CD14-positive monocyte (primary cell): ENCODE data around the gene SLC2A14. TPM values are rescaled to one million over a fixed set of nuclear protein-coding genes. Genes with fewer than 3 reads are reported as not detected.

Experiments
- DNase-seq, 3 donors: peaks; one replicate each; pipeline ENCODE4 v3.0.0-alpha.2; 2011 to 2022
- H2AFZ ChIP-seq: 2 replicates; pipeline ENCODE4 v1.6.0; 2012; ENCODE audit warnings: mild to moderate bottlenecking, low read depth, low read length, inconsistent platforms; ENCODE audit not compliant: insufficient read depth, poor library complexity, severe bottlenecking
- H3K27ac ChIP-seq, 2 donors: 1 replicate in 1 of 2; 2 replicates in 1 of 2; pipeline ENCODE4 v1.5.1; 2012 to 2013; ENCODE audit warnings: low read length in 2 of 2, control low read depth in 1 of 2, inconsistent platforms in 1 of 2, low read depth in 1 of 2, mild to moderate bottlenecking in 1 of 2
- H3K27me3 ChIP-seq, 2 donors: one replicate each; pipeline versions ENCODE4 v1.6.0 to v1.6.1; 2011 to 2013; ENCODE audit warnings: low read length in 2 of 2; ENCODE audit not compliant: control insufficient read depth in 2 of 2, insufficient read depth in 2 of 2
- H3K36me3 ChIP-seq, 2 donors: replicated peaks in 1 of 2; 1 replicate in 1 of 2; 2 replicates in 1 of 2; pipeline versions ENCODE4 v1.5.1 to v1.6.1; 2012 to 2013; ENCODE audit warnings: low read length in 2 of 2, control low read depth in 1 of 2, inconsistent platforms in 1 of 2, mild to moderate bottlenecking in 1 of 2; ENCODE audit not compliant: insufficient read depth in 2 of 2, control insufficient read depth in 1 of 2
- H3K4me1 ChIP-seq, 2 donors: 1 replicate in 1 of 2; 2 replicates in 1 of 2; pipeline versions ENCODE4 v1.5.1 to v1.6.1; 2012 to 2013; ENCODE audit warnings: low read length in 2 of 2, control low read depth in 1 of 2, inconsistent platforms in 1 of 2, mild to moderate bottlenecking in 1 of 2, moderate library complexity in 1 of 2; ENCODE audit not compliant: insufficient read depth in 2 of 2, control insufficient read depth in 1 of 2
- H3K4me2 ChIP-seq: replicated peaks from 2 replicates; pipeline ENCODE3; 2012; ENCODE audit warnings: low read length, moderate library complexity, mild to moderate bottlenecking; ENCODE audit not compliant: poor library complexity, severe bottlenecking; ENCODE audit errors: extremely low read depth
- H3K4me3 ChIP-seq, 3 experiments: fragments of 200-600 bp in 1 of 3; sonication (generic) in 1 of 3; replicated peaks in 1 of 3; 1 replicate in 2 of 3; 2 replicates in 1 of 3; pipeline ENCODE4 v1.5.1; 2011 to 2013; ENCODE audit warnings: low read length in 3 of 3, mild to moderate bottlenecking in 3 of 3, control low read depth in 2 of 3, low read depth in 2 of 3, inconsistent platforms in 1 of 3, moderate library complexity in 1 of 3
- H3K79me2 ChIP-seq: 2 replicates; pipeline ENCODE4 v1.6.0; 2012; ENCODE audit warnings: mild to moderate bottlenecking, control low read depth, inconsistent platforms, low read length, moderate library complexity; ENCODE audit not compliant: insufficient read depth
- H3K9ac ChIP-seq: 2 replicates; pipeline ENCODE4 v1.6.0; 2017; ENCODE audit warnings: low read length, mild to moderate bottlenecking; ENCODE audit not compliant: insufficient read depth, poor library complexity, severe bottlenecking
- H3K9me3 ChIP-seq, 2 donors: replicated peaks in 1 of 2; 1 replicate in 1 of 2; 2 replicates in 1 of 2; pipeline versions ENCODE4 v1.5.1 to v1.6.1; 2012 to 2013; ENCODE audit warnings: low read length in 2 of 2, control low read depth in 1 of 2; ENCODE audit not compliant: control insufficient read depth in 1 of 2, insufficient read depth in 1 of 2
- H4K20me1 ChIP-seq: 2 replicates; pipeline ENCODE4 v1.6.0; 2012; ENCODE audit warnings: mild to moderate bottlenecking, low read length, control low read depth, moderate library complexity; ENCODE audit not compliant: insufficient read depth
- H3K27ac Mint-ChIP-seq, 7 donors: one replicate each; pipeline ENCODE4 v1.8.0; 2020; ENCODE audit warnings: mild to moderate bottlenecking in 7 of 7, mixed read lengths in 7 of 7, moderate library complexity in 6 of 7, inconsistent platforms in 2 of 7
- H3K27me3 Mint-ChIP-seq, 3 donors: one replicate each; pipeline ENCODE4 v1.8.0; 2021 to 2022; ENCODE audit warnings: low read depth in 3 of 3, mild to moderate bottlenecking in 3 of 3, mixed read lengths in 3 of 3, moderate library complexity in 3 of 3, inconsistent platforms in 1 of 3
- H3K36me3 Mint-ChIP-seq, 2 donors: one replicate each; pipeline ENCODE4 v1.8.0; 2020; ENCODE audit warnings: mixed read lengths in 2 of 2, inconsistent platforms in 1 of 2, mild to moderate bottlenecking in 1 of 2
- H3K4me1 Mint-ChIP-seq: one replicate; pipeline ENCODE4 v1.8.0; 2020; ENCODE audit warnings: mild to moderate bottlenecking, mixed read lengths
- H3K4me3 Mint-ChIP-seq, 2 donors: one replicate each; pipeline ENCODE4 v1.8.0; 2020; ENCODE audit warnings: mild to moderate bottlenecking in 2 of 2, mixed read lengths in 2 of 2, moderate library complexity in 1 of 2
- H3K9me3 Mint-ChIP-seq, 7 donors: one replicate each; pipeline ENCODE4 v1.8.0; 2020 to 2022; ENCODE audit warnings: mixed read lengths in 7 of 7, mild to moderate bottlenecking in 6 of 7, moderate library complexity in 6 of 7, inconsistent platforms in 2 of 7
- CTCF ChIP-seq: fragments of 200-600 bp; IDR thresholded peaks from one replicate; pipeline ENCODE4 v1.8.0; 2022; ENCODE audit warnings: antibody characterized with exemption, mild to moderate bottlenecking
- WGBS: methylation state at CpG from one replicate; pipeline ENCODE4 v1.1.5; 2013; ENCODE audit warnings: missing lambda C conversion rate; ENCODE audit not compliant: insufficient coverage; 5-methylcytosine and 5-hydroxymethylcytosine counted together
- intact Hi-C, 2 donors: fragments of 100-400 bp; cut with micrococcal nuclease; formaldehyde crosslinking; loops; one replicate each; pipeline versions ENCODE4 v1.15.0 to v1.15.1; 2023
- polyA plus RNA-seq, 3 donors: library from polyadenylated mRNA; depleted of rRNA in 1 of 3; unstranded in 2 of 3; stranded (reverse) in 1 of 3; fragments of 300-500 nt in 2 of 3; fragments of >200 nt in 1 of 3; fragmentation: Illumina TruSeq in 2 of 3; gene quantifications; 1 replicate in 2 of 3; 2 replicates in 1 of 3; pipeline ENCODE4 v1.2.3, GENCODE V29; 2012 to 2021

Gene SLC2A14
- polyA plus RNA-seq, 3 donors = 0.21 to 3.1 (median 0.29) TPM

- H3K4me1 Mint-ChIP-seq = peaks cover 12% of the 10 kb centered on the region
- H3K27me3 Mint-ChIP-seq = peaks cover 0 to 2% (median 0%) of the 10 kb centered on the region in 3 donors
- H3K9me3 Mint-ChIP-seq = peaks cover 0 to 1% (median 0%) of the 10 kb centered on the region in 7 donors
- no peaks in the 10 kb centered on the region for H3K36me3 ChIP-seq
- H3K36me3 Mint-ChIP-seq = no peaks in the 10 kb centered on the region
- H3K27ac ChIP-seq = no peak overlapping the region
- no peaks in the 10 kb centered on the region for H3K79me2 ChIP-seq
- no peaks in the 10 kb centered on the region for H3K27me3 ChIP-seq
- intact Hi-C loops = no loop called here
- H3K27ac Mint-ChIP-seq = no peak overlapping the region
- 95% methylated on average over 6 of the region's 6 CpGs for WGBS
- no peak overlapping the region for H3K4me2 ChIP-seq
- H3K4me3 Mint-ChIP-seq = no peak overlapping the region
- no peaks in the 10 kb centered on the region for H4K20me1 ChIP-seq
- no peak overlapping the region for H3K9ac ChIP-seq
- H3K4me1 ChIP-seq = peaks cover 9 to 11% of the 10 kb centered on the region in 2 donors
- no peak for TF ChIP-seq CTCF
- H2AFZ ChIP-seq = no peak overlapping the region
- H3K4me3 ChIP-seq = no peak overlapping the region
- no peak for DNase-seq
- H3K9me3 ChIP-seq = no peaks in the 10 kb centered on the region
Observed at GRCh38 chr12:7782055-7782454, 90.7 kb downstream of the SLC2A14 start.

GRCh38 chr12:7781274-7781673, 91.4 kb downstream of the SLC2A14 start:
- no peak overlapping the region for H3K27ac Mint-ChIP-seq
- TF ChIP-seq CTCF = no peak
- Histone ChIP-seq H3K27me3 (no peaks in the 10 kb centered on the region), H3K9ac (no peak overlapping the region), H3K4me1 (peaks cover 8 to 9% of the 10 kb centered on the region in 2 donors), H3K36me3 (no peaks in the 10 kb centered on the region), H3K79me2 (no peaks in the 10 kb centered on the region), H3K9me3 (no peaks in the 10 kb centered on the region), H3K27ac (no peak overlapping the region), H2AFZ (no peak overlapping the region), H3K4me2 (no peak overlapping the region), H4K20me1 (no peaks in the 10 kb centered on the region), H3K4me3 (no peak overlapping the region)
- no peak for DNase-seq
- peaks cover 0 to 2% (median under 1%) of the 10 kb centered on the region in 3 donors for H3K27me3 Mint-ChIP-seq
- H3K4me3 Mint-ChIP-seq = no peak overlapping the region
- no peaks in the 10 kb centered on the region for H3K36me3 Mint-ChIP-seq
- no CpG with 5 or more reads among the region's 3 CpGs for WGBS
- peaks cover 7% of the 10 kb centered on the region for H3K4me1 Mint-ChIP-seq
- intact Hi-C loops = no loop called here
- H3K9me3 Mint-ChIP-seq = peaks cover 0 to 1% (median 0%) of the 10 kb centered on the region in 7 donors
